ENCODE results near the gene TIMM44. TPM values are rescaled to one million over a fixed set of nuclear protein-coding genes. Genes with fewer than 3 reads are reported as not detected.

The TIMM44 gene
- total and polyA plus RNA-seq, 2 of the 8 experiments (the other 6 are each of a cell fraction or from before 2014, with no cell fraction given) = 131 to 150 TPM

DNA sequence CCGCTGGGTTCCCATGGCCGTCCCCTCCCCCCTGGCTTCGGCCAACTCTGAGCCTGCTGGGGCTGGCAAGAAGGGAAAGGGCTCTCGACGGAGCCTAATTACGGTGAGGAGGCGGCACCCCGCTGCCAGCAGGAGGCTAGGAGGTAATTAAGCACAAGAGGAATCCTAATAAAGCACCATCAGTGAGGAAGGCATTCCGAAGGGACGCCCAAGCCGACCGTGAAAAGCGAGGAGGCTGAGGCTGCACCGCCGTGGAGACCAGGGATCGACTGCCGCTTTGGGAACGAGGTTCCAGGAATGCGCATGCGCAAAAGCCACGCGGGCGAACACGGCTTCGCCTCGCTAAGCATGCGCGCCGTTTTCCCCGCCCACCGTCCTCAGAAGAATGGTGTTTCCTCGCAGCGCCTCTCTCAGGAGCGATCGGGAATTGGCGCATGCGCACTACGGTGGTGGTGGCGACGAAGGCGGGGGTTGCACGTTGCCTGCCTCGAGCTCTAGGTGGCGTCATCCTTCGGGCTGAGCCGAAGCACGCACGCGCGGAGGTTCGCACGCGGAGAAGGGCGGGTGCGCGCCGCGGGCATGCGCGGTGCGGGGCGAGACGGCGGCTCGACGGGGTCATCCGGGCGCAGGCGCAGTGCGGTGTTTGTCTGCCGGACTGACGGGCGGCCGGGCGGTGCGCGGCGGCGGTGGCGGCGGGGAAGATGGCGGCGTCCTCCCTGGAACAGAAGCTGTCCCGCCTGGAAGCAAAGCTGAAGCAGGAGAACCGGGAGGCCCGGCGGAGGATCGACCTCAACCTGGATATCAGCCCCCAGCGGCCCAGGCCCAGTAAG is 40.0 kb downstream of the TIMM44 start, which contains the start of gene MAP2K7 (continued):
- TF ChIP-seq YY1 (IDR thresholded peaks at IDR 0.05; ENCODE audit: low read depth, low read length) (peak; percentile 88), SUZ12 (IDR thresholded peaks at IDR 0.05; ENCODE audit: low read length) (no peak), TAF1 (IDR thresholded peaks at IDR 0.05; ENCODE audit: low read depth, low read length) (peak; percentile 87), POLR2AphosphoS5 (IDR thresholded peaks at IDR 0.05; ENCODE audit: low read depth, low read length) (peak; percentile 95), SP1 (IDR thresholded peaks at IDR 0.05; ENCODE audit: low read depth, low read length) (no peak), KDM4A (IDR thresholded peaks at IDR 0.05; ENCODE audit: low read depth, low read length, severe bottlenecking) (peak; percentile 22), CTBP2 (IDR thresholded peaks at IDR 0.05; ENCODE audit: borderline replicate concordance, insufficient read depth, insufficient read length, low read length) (no peak), CEBPB (IDR thresholded peaks at IDR 0.05; ENCODE audit: low read depth, low read length) (peak; percentile 54; the same call in 1 of the 2 replicates), GABPA (IDR thresholded peaks at IDR 0.05; ENCODE audit: borderline replicate concordance, insufficient read depth, low read length) (no peak), E2F6 (IDR thresholded peaks at IDR 0.05) (peak; percentile 99), BACH1 (IDR thresholded peaks at IDR 0.05; ENCODE audit: low read length) (peak; percentile 61), ZNF274 (IDR thresholded peaks at IDR 0.05; ENCODE audit: borderline replicate concordance, extremely low read depth, low read length) (no peak), NANOG (IDR thresholded peaks at IDR 0.05; ENCODE audit: insufficient read depth, low read depth, low read length, poor library complexity, severe bottlenecking) (no peak)
